Smooth muscle cell (in vitro differentiated cells): ENCODE results near the gene PRKAG2. TPM values are rescaled to one million over a fixed set of nuclear protein-coding genes. Genes with fewer than 3 reads are reported as not detected.

ENCODE experiments used
- DNase-seq: peaks from one replicate; lab custom pipeline; 2025; ENCODE audit not compliant: unreplicated experiment; lab: John Stamatoyannopoulos, UW
- H2AFZ ChIP-seq: fragments of 200-600 bp; sonication (generic); 2 replicates; pipeline ENCODE4 v1.6.0; 2016; ENCODE audit warnings: antibody characterized with exemption, low read depth, mild to moderate bottlenecking
- H3F3A ChIP-seq: fragments of 200-600 bp; sonication (generic); 2 replicates; pipeline ENCODE4 v1.6.0; 2017; ENCODE audit warnings: antibody characterized with exemption, low read depth
- H3K27ac ChIP-seq: fragments of 200-600 bp; sonication (generic); 2 replicates; pipeline ENCODE4 v1.5.1; 2016; ENCODE audit warnings: low read depth, mild to moderate bottlenecking
- H3K27me3 ChIP-seq: fragments of 200-600 bp; sonication (generic); 2 replicates; pipeline ENCODE4 v1.6.1; 2016; ENCODE audit warnings: low read depth, mild to moderate bottlenecking
- H3K36me3 ChIP-seq: fragments of 200-600 bp; sonication (generic); 2 replicates; pipeline ENCODE4 v1.5.1; 2016; ENCODE audit warnings: low read depth
- H3K4me1 ChIP-seq: fragments of 200-600 bp; sonication (generic); 2 replicates; pipeline ENCODE4 v1.5.1; 2016; ENCODE audit warnings: low read depth
- H3K4me2 ChIP-seq: fragments of 200-600 bp; sonication (generic); 2 replicates; pipeline ENCODE4 v1.6.0; 2016; ENCODE audit warnings: mild to moderate bottlenecking
- H3K4me3 ChIP-seq: fragments of 200-600 bp; sonication (generic); 2 replicates; pipeline ENCODE4 v1.5.1; 2016; ENCODE audit warnings: mild to moderate bottlenecking
- H3K79me2 ChIP-seq: fragments of 200-600 bp; sonication (generic); 2 replicates; pipeline ENCODE4 v1.6.0; 2016; ENCODE audit warnings: low read depth, mild to moderate bottlenecking
- H3K9ac ChIP-seq: fragments of 200-600 bp; sonication (generic); 2 replicates; pipeline ENCODE4 v1.6.0; 2016; ENCODE audit warnings: low read depth
- H3K9me3 ChIP-seq: fragments of 200-600 bp; sonication (generic); replicated peaks from 2 replicates; pipeline ENCODE4 v1.5.1; 2016; ENCODE audit warnings: low read depth
- H4K20me1 ChIP-seq: fragments of 200-600 bp; sonication (generic); 2 replicates; pipeline ENCODE4 v1.6.0; 2016; ENCODE audit warnings: low read depth
- CTCF ChIP-seq: fragments of 200-600 bp; sonication (generic); IDR thresholded peaks from 2 replicates; pipeline ENCODE4 v1.5.1; 2017; ENCODE audit warnings: borderline replicate concordance, mild to moderate bottlenecking, antibody characterized with exemption; ENCODE audit not compliant: insufficient read depth, poor library complexity, severe bottlenecking
- WGBS: methylation state at CpG from one replicate; pipeline ENCODE4 v1.1.7; 2016; ENCODE audit warnings: low lambda C conversion rate; 5-methylcytosine and 5-hydroxymethylcytosine counted together
- polyA plus RNA-seq: library from polyadenylated mRNA; unstranded; fragments of >200 nt; fragmentation: Nextera tagmentation; extraction: Ambion mirVana; gene quantifications from 2 replicates; pipeline ENCODE4 v1.2.1, GENCODE V29; 2016
- small RNA-seq: library from RNA; depleted of rRNA; stranded (forward); fragments of <200 nt; gene quantifications from one replicate; pipeline ENCODE3, GENCODE V24; 2014
- total RNA-seq: library from RNA; depleted of rRNA; stranded (reverse); fragments of >200 nt; gene quantifications from 2 replicates; pipeline ENCODE4 v1.2.3, GENCODE V29; 2014

The PRKAG2 gene
- total and polyA plus RNA-seq, 2 experiments from 2014 or later = 3.5 to 3.9 TPM

- Histone ChIP-seq H3K9me3 (no peaks in the 10 kb centered on the region), H3K36me3 (no peaks in the 10 kb centered on the region), H3K4me3 (no peak overlapping the region), H3K79me2 (peaks cover 96% of the 10 kb centered on the region), H3K9ac (no peak overlapping the region), H4K20me1 (peaks cover 100% of the 10 kb centered on the region), H3K27ac (no peak overlapping the region), H3K4me2 (no peak overlapping the region), H3K4me1 (no peaks in the 10 kb centered on the region), H3F3A (peaks cover 2% of the 10 kb centered on the region), H2AFZ (no peak overlapping the region), H3K27me3 (no peaks in the 10 kb centered on the region)
- WGBS = 81% methylated on average over 2 of the region's 2 CpGs
- DNase-seq = no peak
- no peak for TF ChIP-seq CTCF
Observed at GRCh38 chr7:151507806-151508205, 369.1 kb downstream of the PRKAG2 start.

- Histone ChIP-seq H2AFZ (no peak overlapping the region), H4K20me1 (peaks cover 100% of the 10 kb centered on the region), H3K9me3 (no peaks in the 10 kb centered on the region), H3K36me3 (no peaks in the 10 kb centered on the region), H3K9ac (no peak overlapping the region), H3K4me3 (no peak overlapping the region), H3K79me2 (peaks cover 96% of the 10 kb centered on the region), H3K27me3 (no peaks in the 10 kb centered on the region), H3F3A (peaks cover 2% of the 10 kb centered on the region), H3K27ac (no peak overlapping the region), H3K4me1 (no peaks in the 10 kb centered on the region), H3K4me2 (no peak overlapping the region)
- TF ChIP-seq CTCF = no peak
- 70% methylated on average over 5 of the region's 5 CpGs for WGBS
- DNase-seq = no peak
Observed at GRCh38 chr7:151506901-151507382, 370.0 kb downstream of the PRKAG2 start.

Small RNA genes within 50 kb of the gene (small RNA-seq; reads per million reads assigned to genes)
- gene RF00019 (not detected), gene RNU6-604P (not detected)

Other genes starting within 250 kb of the PRKAG2 start
- gene GALNTL5, start 79.3 kb upstream of the PRKAG2 start, total RNA-seq = not detected in 2 replicates
- gene GALNTL5, start 79.3 kb upstream of the PRKAG2 start, polyA plus RNA-seq = not detected in 2 replicates
- gene GALNT11, start 148.6 kb upstream of the PRKAG2 start, total RNA-seq = 73.6 and 77.2 TPM in 2 replicates
- gene GALNT11, start 148.6 kb upstream of the PRKAG2 start, polyA plus RNA-seq = 40.4 and 40.8 TPM in 2 replicates